ENCODE data around the gene NBPF1. TPM values are rescaled to one million over a fixed set of nuclear protein-coding genes. Genes with fewer than 3 reads are reported as not detected.
"Not testable (repeated sequence)": the region's sequence is repeated elsewhere in the genome, so short reads cannot be mapped to it uniquely, and the experiment has no call there.

Gene NBPF1
- total RNA-seq, 4 donors from 2014 or later, result 10.0 to 23.5 (median 10.7) TPM

- DNase-seq; H3K27ac ChIP-seq; intact Hi-C loops (cut with DNase I); H3K36me3 ChIP-seq; H3K9me3 ChIP-seq; H3K4me3 ChIP-seq: not testable (repeated sequence)
- Histone ChIP-seq H3K4me1 (peaks cover 0 to 18% (median 0%) of the 10 kb centered on the region in 3 donors), H3K27me3 (peaks cover 4 to 59% (median 10%) of the 10 kb centered on the region in 4 donors)
- 62 to 65% methylated on average over 10 to 15 of the region's 22 CpGs for WGBS, 2 donors
These were observed 77.5 kb downstream of the NBPF1 start for GRCh38 chr1:16535898-16536297.

GRCh38 chr1:16535487-16535886 is 77.9 kb downstream of the NBPF1 start:
- 26 to 51% methylated on average over 14 to 17 of the region's 34 CpGs for WGBS, 2 donors

GRCh38 chr1:16534829-16535456 is 78.4 kb downstream of the NBPF1 start:
- DNase-seq; H3K36me3 ChIP-seq; H3K27ac ChIP-seq; intact Hi-C loops (cut with DNase I); H3K9me3 ChIP-seq: not testable (repeated sequence)
- Histone ChIP-seq H3K4me3 (peak overlapping the region in 2 of 4 donors; percentile 21 to 56), H3K27me3 (peaks cover 4 to 66% (median 10%) of the 10 kb centered on the region in 4 donors), H3K4me1 (peaks cover 0 to 18% (median 0%) of the 10 kb centered on the region in 3 donors)
- 9% methylated on average over 7 of the region's 43 CpGs; no CpG with 5 or more reads in 1 of the 2 donors for WGBS, 2 donors

More at GRCh38 chr1:16535487-16535886, 77.9 kb downstream of the NBPF1 start:
- peak overlapping the region in 2 of 4 donors; percentile 21 to 56 for H3K4me3 ChIP-seq
- intact Hi-C loops (cut with DNase I); H3K9me3 ChIP-seq; H3K36me3 ChIP-seq; DNase-seq; H3K27ac ChIP-seq: not testable (repeated sequence)
- H3K27me3 ChIP-seq, result peaks cover 4 to 63% (median 10%) of the 10 kb centered on the region in 4 donors
- H3K4me1 ChIP-seq, result peaks cover 0 to 18% (median 0%) of the 10 kb centered on the region in 3 donors

- Histone ChIP-seq H3K27me3 (peaks cover 4 to 71% (median 10%) of the 10 kb centered on the region in 4 donors), H3K4me3 (peak overlapping the region in 2 of 4 donors; percentile 21 to 56), H3K4me1 (peaks cover 0 to 18% (median 0%) of the 10 kb centered on the region in 3 donors)
- H3K36me3 ChIP-seq; H3K9me3 ChIP-seq; DNase-seq; intact Hi-C loops (cut with DNase I); H3K27ac ChIP-seq: not testable (repeated sequence)
- 4 to 15% methylated on average over 18 to 26 of the region's 44 CpGs for WGBS, 2 donors
These were observed 79.0 kb downstream of the NBPF1 start for GRCh38 chr1:16534239-16534828.

- intact Hi-C loops (cut with DNase I), result not testable (repeated sequence)
These were observed 81.0 kb downstream of the NBPF1 start for GRCh38 chr1:16532235-16532991.

GRCh38 chr1:16528338-16528737 is 85.0 kb downstream of the NBPF1 start:
- H3K27ac ChIP-seq; H3K9me3 ChIP-seq; H3K36me3 ChIP-seq; H3K4me1 ChIP-seq; DNase-seq; intact Hi-C loops (cut with DNase I); H3K4me3 ChIP-seq: not testable (repeated sequence)
- peaks cover 0 to 42% (median 4%) of the 10 kb centered on the region in 4 donors for H3K27me3 ChIP-seq
- 77 to 79% methylated on average over 3 of the region's 3 CpGs for WGBS, 2 donors

More at GRCh38 chr1:16532235-16532991, 81.0 kb downstream of the NBPF1 start:
- H3K4me3 ChIP-seq, H3K36me3 ChIP-seq, DNase-seq, H3K27ac ChIP-seq, H3K9me3 ChIP-seq: not testable (repeated sequence)
- WGBS, 2 donors, result 32 to 74% methylated on average over 5 to 7 of the region's 32 CpGs
- Histone ChIP-seq H3K27me3 (peaks cover 4 to 66% (median 10%) of the 10 kb centered on the region in 4 donors), H3K4me1 (peaks cover 0 to 18% (median 0%) of the 10 kb centered on the region in 3 donors)

- peaks cover 0 to 24% (median 0%) of the 10 kb centered on the region in 4 donors for H3K27me3 ChIP-seq
- H3K9me3 ChIP-seq; intact Hi-C loops (cut with DNase I); H3K4me1 ChIP-seq; H3K36me3 ChIP-seq; H3K27ac ChIP-seq; DNase-seq; H3K4me3 ChIP-seq: not testable (repeated sequence)
These were observed 87.6 kb downstream of the NBPF1 start for GRCh38 chr1:16525769-16526168.

- DNase-seq; H3K4me3 ChIP-seq; H3K4me1 ChIP-seq; H3K9me3 ChIP-seq; intact Hi-C loops (cut with DNase I); H3K36me3 ChIP-seq; H3K27ac ChIP-seq: not testable (repeated sequence)
- WGBS, 2 donors, result 61 to 64% methylated on average over 5 of the region's 5 CpGs
- H3K27me3 ChIP-seq, result peaks cover 0 to 48% (median 2%) of the 10 kb centered on the region in 4 donors
These were observed 91.7 kb downstream of the NBPF1 start for GRCh38 chr1:16521679-16522078.

GRCh38 chr1:16521288-16521583 is 92.1 kb downstream of the NBPF1 start:
- H3K36me3 ChIP-seq, result no peaks in the 10 kb centered on the region
- no peaks in the 10 kb centered on the region for H3K4me1 ChIP-seq
- DNase-seq, result no peak
- H3K4me3 ChIP-seq, result no peak overlapping the region
- peaks cover 0 to 47% (median 2%) of the 10 kb centered on the region in 4 donors for H3K27me3 ChIP-seq
- 79 to 90% methylated on average over 2 to 9 of the region's 12 CpGs for WGBS, 2 donors
- TF ChIP-seq POLR2A (IDR thresholded peaks at IDR 0.05), result no peak
- TF ChIP-seq CTCF (IDR thresholded peaks at IDR 0.05), result no peak
- intact Hi-C loops (cut with DNase I), result no loop called here
- H3K27ac ChIP-seq, result no peak overlapping the region
- no peaks in the 10 kb centered on the region for H3K9me3 ChIP-seq

GRCh38 chr1:16520435-16521287 is 92.7 kb downstream of the NBPF1 start:
- WGBS, 2 donors, result 43 to 48% methylated on average over 24 to 34 of the region's 48 CpGs
- H3K36me3 ChIP-seq; DNase-seq; H3K4me1 ChIP-seq; H3K9me3 ChIP-seq; intact Hi-C loops (cut with DNase I); H3K27ac ChIP-seq: not testable (repeated sequence)
- Histone ChIP-seq H3K4me3 (peak overlapping the region in 1 of 4 donors; percentile 9), H3K27me3 (peaks cover 0 to 45% (median 2%) of the 10 kb centered on the region in 4 donors)

All from esophagus squamous epithelium (tissue), 5 donors.